GM18499 (cell line): Measurements from ENCODE around the gene ZNF652.

ENCODE experiments used
- ATAC-seq: cut with Tn5 transposase; IDR thresholded peaks from one replicate; pipeline ENCODE4 v1.9.1; 2021; ENCODE audit warnings: moderate number of reproducible peaks; ENCODE audit not compliant: insufficient read depth, unreplicated experiment

The ZNF652 gene

GRCh38 chr17:49360796-49361128 is 1.3 kb downstream of the ZNF652 start:
- no peak for ATAC-seq

- no peak for ATAC-seq
Measured at GRCh38 chr17:49359990-49360795, 1.9 kb downstream of the ZNF652 start.

GRCh38 chr17:49358641-49359247 is 3.3 kb downstream of the ZNF652 start:
- ATAC-seq = no peak

- no peak for ATAC-seq
Measured at GRCh38 chr17:49357516-49357915, 4.5 kb downstream of the ZNF652 start.

- no peak for ATAC-seq
Measured at GRCh38 chr17:49356320-49356719, 5.7 kb downstream of the ZNF652 start.

- no peak for ATAC-seq
Measured at GRCh38 chr17:49353607-49354006, 8.4 kb downstream of the ZNF652 start.

- no peak for ATAC-seq
Measured at GRCh38 chr17:49352587-49353154, 9.4 kb downstream of the ZNF652 start.

GRCh38 chr17:49351572-49352140 is 10.4 kb downstream of the ZNF652 start:
- ATAC-seq = no peak

- ATAC-seq = no peak
Measured at GRCh38 chr17:49349541-49349940, 12.5 kb downstream of the ZNF652 start.

- no peak for ATAC-seq
Measured at GRCh38 chr17:49344914-49345313, 17.1 kb downstream of the ZNF652 start.

- no peak for ATAC-seq
Measured at GRCh38 chr17:49343273-49343672, 18.8 kb downstream of the ZNF652 start.

GRCh38 chr17:49342575-49342936 is 19.5 kb downstream of the ZNF652 start:
- ATAC-seq = peak; percentile 19

- ATAC-seq = no peak
Measured at GRCh38 chr17:49341356-49341755, 20.7 kb downstream of the ZNF652 start.

- ATAC-seq = no peak
Measured at GRCh38 chr17:49339354-49339753, 22.7 kb downstream of the ZNF652 start.

GRCh38 chr17:49338883-49339282 is 23.2 kb downstream of the ZNF652 start:
- no peak for ATAC-seq

GRCh38 chr17:49337884-49338283 is 24.2 kb downstream of the ZNF652 start:
- ATAC-seq = no peak

- ATAC-seq = no peak
Measured at GRCh38 chr17:49334744-49335512, 27.1 kb downstream of the ZNF652 start.

- ATAC-seq = no peak
Measured at GRCh38 chr17:49333804-49334203, 28.2 kb downstream of the ZNF652 start.

- no peak for ATAC-seq
Measured at GRCh38 chr17:49327835-49328784, 33.9 kb downstream of the ZNF652 start.

- ATAC-seq = no peak
Measured at GRCh38 chr17:49325980-49326379, 36.1 kb downstream of the ZNF652 start.
